Adrenal gland (tissue), 5 donors: ENCODE measurements around the gene CAPN5.

ENCODE experiments used
- POLR2A ChIP-seq, 2 donors: fragments of 450-650 bp; IDR thresholded peaks; one replicate each; pipeline ENCODE4 v1.6.1; 2017; ENCODE audit warnings: antibody characterized with exemption in 2 of 2, mild to moderate bottlenecking in 2 of 2, moderate library complexity in 1 of 2
- TF ChIP-seq, protein P1 (sequence below), 6 experiments: fragments of 450-650 bp in 4 of 6; fragments of 200-600 bp in 2 of 6; sonication (generic) in 1 of 6; IDR thresholded peaks; 1 replicate in 5 of 6; 2 replicates in 1 of 6; pipeline versions ENCODE4 v1.5.1 to v1.8.0; 2016 to 2021; ENCODE audit warnings: antibody characterized with exemption in 6 of 6, mild to moderate bottlenecking in 2 of 6, moderate library complexity in 1 of 6
- donor health status: DM: no; HTN: no; CAD: no.

- TF ChIP-seq, protein P1, sequence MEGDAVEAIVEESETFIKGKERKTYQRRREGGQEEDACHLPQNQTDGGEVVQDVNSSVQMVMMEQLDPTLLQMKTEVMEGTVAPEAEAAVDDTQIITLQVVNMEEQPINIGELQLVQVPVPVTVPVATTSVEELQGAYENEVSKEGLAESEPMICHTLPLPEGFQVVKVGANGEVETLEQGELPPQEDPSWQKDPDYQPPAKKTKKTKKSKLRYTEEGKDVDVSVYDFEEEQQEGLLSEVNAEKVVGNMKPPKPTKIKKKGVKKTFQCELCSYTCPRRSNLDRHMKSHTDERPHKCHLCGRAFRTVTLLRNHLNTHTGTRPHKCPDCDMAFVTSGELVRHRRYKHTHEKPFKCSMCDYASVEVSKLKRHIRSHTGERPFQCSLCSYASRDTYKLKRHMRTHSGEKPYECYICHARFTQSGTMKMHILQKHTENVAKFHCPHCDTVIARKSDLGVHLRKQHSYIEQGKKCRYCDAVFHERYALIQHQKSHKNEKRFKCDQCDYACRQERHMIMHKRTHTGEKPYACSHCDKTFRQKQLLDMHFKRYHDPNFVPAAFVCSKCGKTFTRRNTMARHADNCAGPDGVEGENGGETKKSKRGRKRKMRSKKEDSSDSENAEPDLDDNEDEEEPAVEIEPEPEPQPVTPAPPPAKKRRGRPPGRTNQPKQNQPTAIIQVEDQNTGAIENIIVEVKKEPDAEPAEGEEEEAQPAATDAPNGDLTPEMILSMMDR (IDR thresholded peaks at IDR 0.05): no peak
- TF ChIP-seq POLR2A (IDR thresholded peaks at IDR 0.05): no peak
Measured at GRCh38 chr11:77029829-77030228, 36.9 kb upstream of the CAPN5 start.
